GM18870 (cell line): Measurements from ENCODE around the gene TSPYL4.

Source experiments
- ATAC-seq: cut with Tn5 transposase; IDR thresholded peaks from one replicate; pipeline ENCODE4 v1.9.1; 2021; ENCODE audit warnings: moderate library complexity; ENCODE audit not compliant: unreplicated experiment

TSPYL4 gene

GRCh38 chr6:116271149-116271708, 17.4 kb upstream of the TSPYL4 start:
- ATAC-seq, result no peak

GRCh38 chr6:116268589-116269293, 14.9 kb upstream of the TSPYL4 start:
- peak; percentile 92 for ATAC-seq

GRCh38 chr6:116267836-116268588, 14.1 kb upstream of the TSPYL4 start:
- peak; percentile 7 for ATAC-seq

- no peak for ATAC-seq
These were observed 12.9 kb upstream of the TSPYL4 start for GRCh38 chr6:116266803-116267202.

GRCh38 chr6:116265041-116265829, 11.4 kb upstream of the TSPYL4 start:
- ATAC-seq, result no peak

GRCh38 chr6:116263353-116263752, 9.5 kb upstream of the TSPYL4 start:
- no peak for ATAC-seq

- no peak for ATAC-seq
These were observed 4.6 kb upstream of the TSPYL4 start for GRCh38 chr6:116258520-116258919.

GRCh38 chr6:116256694-116257093, 2.8 kb upstream of the TSPYL4 start:
- no peak for ATAC-seq

- no peak for ATAC-seq
These were observed 1.4 kb upstream of the TSPYL4 start for GRCh38 chr6:116255246-116255800.

- ATAC-seq, result peak; percentile 34
These were observed 602 bp upstream of the TSPYL4 start for GRCh38 chr6:116254297-116255056.

- no peak for ATAC-seq
These were observed 729 bp downstream of the TSPYL4 start for GRCh38 chr6:116253188-116253504.

- ATAC-seq, result no peak
These were observed 2.1 kb downstream of the TSPYL4 start for GRCh38 chr6:116251568-116252384.

GRCh38 chr6:116248577-116248976, 5.3 kb downstream of the TSPYL4 start:
- ATAC-seq, result no peak

- no peak for ATAC-seq
These were observed 6.6 kb downstream of the TSPYL4 start for GRCh38 chr6:116247285-116247684.

- ATAC-seq, result no peak
These were observed 7.8 kb downstream of the TSPYL4 start for GRCh38 chr6:116246089-116246488.

- ATAC-seq, result no peak
These were observed 9.6 kb downstream of the TSPYL4 start for GRCh38 chr6:116244284-116244683.

- no peak for ATAC-seq
These were observed 14.0 kb downstream of the TSPYL4 start for GRCh38 chr6:116239856-116240255.

- no peak for ATAC-seq
These were observed 14.6 kb downstream of the TSPYL4 start for GRCh38 chr6:116239256-116239655.

GRCh38 chr6:116238083-116238482, 15.8 kb downstream of the TSPYL4 start:
- ATAC-seq, result no peak

- no peak for ATAC-seq
These were observed 19.2 kb downstream of the TSPYL4 start for GRCh38 chr6:116234689-116235088.
